WERI-Rb-1 (cell line): ENCODE results near the gene GAS1.
A peak's percentile ranks its signal among the peaks of the same experiment; 100 is the strongest.

Experiments
- DNase-seq: peaks from one replicate; pipeline ENCODE4 v3.0.0-alpha.2; 2020
- H3K27ac ChIP-seq: fragments of 250-450 bp; sonication (Bioruptor Pico); 2 replicates; pipeline ENCODE4 v1.5.1; 2020; ENCODE audit warnings: mild to moderate bottlenecking, moderate library complexity
- H3K27me3 ChIP-seq: fragments of 250-450 bp; sonication (Bioruptor Pico); 2 replicates; pipeline ENCODE4 v1.5.1; 2021; ENCODE audit warnings: mild to moderate bottlenecking, low read depth, moderate library complexity; ENCODE audit not compliant: insufficient read depth, severe bottlenecking
- H3K36me3 ChIP-seq: fragments of 250-450 bp; sonication (Bioruptor Pico); 2 replicates; pipeline ENCODE4 v1.5.1; 2020; ENCODE audit warnings: mild to moderate bottlenecking, moderate library complexity
- H3K4me3 ChIP-seq: 2 replicates; pipeline ENCODE4 v1.5.1; 2011; ENCODE audit warnings: low read depth, mild to moderate bottlenecking, control low read depth, low read length
- H3K9me3 ChIP-seq: fragments of 250-450 bp; sonication (Bioruptor Pico); 2 replicates; pipeline ENCODE4 v1.5.1; 2021; ENCODE audit warnings: mild to moderate bottlenecking, moderate library complexity; ENCODE audit not compliant: severe bottlenecking
- CTCF ChIP-seq: IDR thresholded peaks from 2 replicates; pipeline ENCODE4 v1.5.1; 2011; ENCODE audit warnings: low read depth, mild to moderate bottlenecking, control low read depth, inconsistent platforms, low read length

GAS1 gene

GRCh38 chr9:86948074-86948929 lies 996 bp upstream of the GAS1 start:
- Histone ChIP-seq H3K4me3 (no peak overlapping the region), H3K36me3 (no peaks in the 10 kb centered on the region), H3K9me3 (peaks cover 11% of the 10 kb centered on the region), H3K27ac (no peak overlapping the region), H3K27me3 (peaks cover 66% of the 10 kb centered on the region)
- peak; percentile 52 for DNase-seq
- peak; percentile 70 for TF ChIP-seq CTCF

GRCh38 chr9:86946201-86947145 lies 833 bp downstream of the GAS1 start:
- peak; percentile 25 for DNase-seq
- Histone ChIP-seq H3K27me3 (peaks cover 80% of the 10 kb centered on the region), H3K27ac (no peak overlapping the region), H3K4me3 (peak overlapping the region; percentile 30), H3K9me3 (peaks cover 11% of the 10 kb centered on the region), H3K36me3 (no peaks in the 10 kb centered on the region)
- TF ChIP-seq CTCF: no peak

- peaks cover 81% of the 10 kb centered on the region for H3K27me3 ChIP-seq
- H3K4me3 ChIP-seq: no peak overlapping the region; the same call in 1 of the 2 replicates
- H3K27ac ChIP-seq: no peak overlapping the region
- peaks cover 11% of the 10 kb centered on the region for H3K9me3 ChIP-seq
- TF ChIP-seq CTCF: no peak
- DNase-seq: peak; percentile 10
- H3K36me3 ChIP-seq: no peaks in the 10 kb centered on the region
Measured at GRCh38 chr9:86945728-86946200, 1.5 kb downstream of the GAS1 start.

- TF ChIP-seq CTCF: no peak
- H3K9me3 ChIP-seq: peaks cover 5% of the 10 kb centered on the region
- no peak overlapping the region for H3K4me3 ChIP-seq
- H3K36me3 ChIP-seq: no peaks in the 10 kb centered on the region
- H3K27me3 ChIP-seq: peaks cover 81% of the 10 kb centered on the region
- no peak overlapping the region for H3K27ac ChIP-seq
- no peak for DNase-seq
Measured at GRCh38 chr9:86944796-86945727, 2.2 kb downstream of the GAS1 start.
